ENCODE data around the gene CDKN2AIP.
"Not testable (repeated sequence)": the region's sequence is repeated elsewhere in the genome, so short reads cannot be mapped to it uniquely, and the experiment has no call there.

The CDKN2AIP gene

GRCh38 chr4:183416879-183417755 lies 27.3 kb upstream of the CDKN2AIP start:
- no peak for DNase-seq

DNA sequence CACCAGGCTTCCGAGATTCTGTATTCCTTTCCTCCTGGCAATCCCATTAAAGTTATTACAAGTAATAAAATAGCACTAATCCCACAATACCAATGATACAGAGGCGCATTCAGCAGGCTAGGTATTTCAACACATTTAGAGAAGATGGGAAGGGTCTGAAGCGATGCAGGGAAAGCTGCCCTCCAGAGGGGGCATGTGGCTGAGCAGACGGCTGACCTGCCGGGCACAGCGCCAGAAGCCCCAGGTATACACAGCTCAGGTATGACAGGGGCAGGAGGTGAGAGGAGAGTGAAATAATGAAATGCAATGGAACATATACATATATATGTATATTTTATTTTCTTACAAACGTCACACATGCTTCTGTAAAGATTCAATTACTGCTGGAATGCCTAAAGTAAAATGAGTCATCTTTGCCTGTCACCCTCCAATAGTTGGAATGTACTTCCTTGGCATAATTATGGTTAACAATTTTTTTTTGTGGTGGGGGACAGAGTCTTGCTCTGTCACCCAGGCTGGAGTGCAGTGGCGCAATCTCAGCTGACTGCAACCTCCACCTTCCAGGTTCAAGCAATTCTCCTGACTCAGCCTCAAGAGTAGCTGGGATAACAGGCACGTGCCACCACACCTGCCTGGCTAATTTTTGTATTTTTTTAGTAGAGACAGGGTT lies 21.3 kb upstream of the CDKN2AIP start:
- no peak for DNase-seq

GRCh38 chr4:183424109-183424744 lies 20.2 kb upstream of the CDKN2AIP start:
- no peak for DNase-seq

GRCh38 chr4:183426507-183426906 lies 17.9 kb upstream of the CDKN2AIP start:
- DNase-seq: no peak

DNA sequence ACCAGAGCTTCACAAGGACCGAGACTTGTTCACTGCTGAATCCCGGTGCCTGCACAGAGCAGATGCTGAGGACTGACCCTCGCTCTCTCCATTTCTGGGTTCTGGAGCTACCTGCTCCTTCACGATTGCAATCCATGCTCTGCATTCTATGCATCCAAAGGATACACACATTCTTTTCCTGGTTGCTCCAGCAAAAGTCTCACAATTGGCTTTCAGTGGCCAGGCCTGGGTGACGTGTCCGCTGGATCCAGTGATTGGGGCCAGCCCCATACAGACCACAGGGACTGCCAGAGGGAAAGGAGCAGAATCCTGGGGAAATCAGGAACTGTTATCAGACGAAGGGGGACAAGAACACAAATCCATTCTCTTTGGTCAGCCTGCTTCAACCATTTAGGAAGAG lies 14.9 kb upstream of the CDKN2AIP start:
- DNase-seq: no peak

DNA sequence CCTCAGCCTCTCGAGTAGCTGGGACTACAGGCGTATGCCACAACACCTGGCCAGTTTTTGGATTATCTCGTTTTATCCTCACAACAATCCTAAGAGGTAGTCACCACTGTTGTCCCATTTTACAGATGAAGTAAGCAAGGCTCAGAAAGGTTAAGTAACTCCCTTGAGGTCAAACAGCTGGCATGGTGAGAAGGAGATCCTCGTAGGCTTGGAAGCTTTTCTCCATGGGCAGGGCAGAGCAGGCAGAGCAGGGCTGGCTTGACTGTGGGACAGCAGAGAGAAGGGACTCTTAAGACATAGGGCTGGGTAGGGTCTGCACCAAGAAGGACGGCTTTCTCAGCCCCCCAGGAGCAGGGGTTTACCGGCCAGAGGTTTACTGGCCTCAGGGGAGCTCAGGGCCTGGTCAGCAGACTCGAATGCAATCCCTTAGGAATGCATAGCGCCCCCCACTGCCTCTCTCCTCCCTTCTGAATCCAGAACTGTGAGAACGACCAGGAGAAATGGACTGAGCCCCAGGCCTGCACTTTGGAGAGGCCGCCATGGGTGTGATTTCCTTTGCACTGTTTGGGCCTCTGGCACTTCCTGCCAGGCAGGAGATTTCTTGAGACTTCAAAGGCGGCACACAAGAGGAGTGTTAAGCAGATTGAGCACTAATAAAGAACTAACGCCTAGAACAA lies 14.0 kb upstream of the CDKN2AIP start:
- no peak for DNase-seq

DNA sequence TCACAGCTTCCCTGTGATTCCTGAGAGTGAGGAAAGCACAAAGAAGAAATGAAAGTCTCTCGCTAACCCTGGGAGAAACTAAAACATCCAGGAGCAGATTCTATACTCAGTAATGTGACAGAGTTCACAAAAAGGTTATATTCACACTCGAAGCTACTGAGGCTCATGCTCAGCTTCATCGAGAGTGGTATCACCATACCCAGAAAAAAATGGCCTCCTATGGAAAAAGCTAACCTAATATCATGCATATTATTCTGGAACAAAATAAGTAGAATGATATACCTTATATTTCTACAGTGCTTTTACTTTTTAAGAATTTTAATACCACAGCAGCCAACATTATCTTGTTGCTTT lies 13.5 kb upstream of the CDKN2AIP start:
- no peak for DNase-seq

GRCh38 chr4:183431614-183432013 lies 12.8 kb upstream of the CDKN2AIP start:
- DNase-seq: no peak

GRCh38 chr4:183433183-183433582 lies 11.3 kb upstream of the CDKN2AIP start:
- not testable (repeated sequence) for DNase-seq

GRCh38 chr4:183434264-183434663 lies 10.2 kb upstream of the CDKN2AIP start:
- DNase-seq: no peak

DNA sequence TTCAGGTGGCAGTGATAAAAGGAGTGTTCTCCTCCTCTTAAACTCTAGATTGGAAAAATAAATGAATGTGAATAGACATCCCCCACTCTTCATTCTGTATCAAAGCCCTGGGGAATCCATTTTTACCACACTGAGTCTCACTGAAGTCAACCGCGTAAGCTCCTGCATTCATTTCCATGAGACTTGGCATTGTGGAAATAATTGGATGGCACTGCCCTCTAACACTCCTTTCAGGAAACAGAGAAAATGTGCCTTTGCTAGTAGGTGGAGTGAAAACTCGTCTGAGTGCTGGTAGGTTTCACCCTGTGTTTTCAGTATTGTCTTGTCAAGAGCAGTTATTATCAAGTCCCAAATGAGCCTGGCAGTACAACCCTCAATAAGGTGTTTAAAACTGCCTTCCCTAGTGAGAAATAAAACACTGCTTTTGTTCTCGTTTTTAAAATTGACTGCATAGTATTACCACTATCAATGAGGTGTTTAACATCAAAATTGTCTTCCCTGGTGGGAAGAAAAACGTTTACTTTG lies 9.7 kb upstream of the CDKN2AIP start:
- no peak for DNase-seq

DNA sequence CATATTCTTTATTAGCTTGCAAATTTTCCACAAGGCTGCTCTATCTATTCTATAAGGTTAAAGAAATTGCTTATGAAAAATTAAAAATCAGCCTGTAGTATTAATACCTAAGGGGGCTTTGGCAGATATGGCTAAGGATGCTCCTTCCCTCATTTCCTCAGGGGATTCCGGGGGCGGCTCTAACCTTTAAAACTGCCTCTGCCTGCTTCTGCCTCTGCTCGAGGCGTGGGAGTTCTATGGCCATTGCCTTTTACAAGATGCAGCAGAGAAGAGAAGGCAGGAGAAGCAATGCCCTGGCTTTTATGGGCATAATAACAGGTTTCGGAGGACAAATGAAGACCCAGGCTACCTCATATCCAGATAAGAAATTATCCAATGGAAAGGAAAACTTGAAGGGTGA lies 8.6 kb upstream of the CDKN2AIP start:
- DNase-seq: no peak

DNA sequence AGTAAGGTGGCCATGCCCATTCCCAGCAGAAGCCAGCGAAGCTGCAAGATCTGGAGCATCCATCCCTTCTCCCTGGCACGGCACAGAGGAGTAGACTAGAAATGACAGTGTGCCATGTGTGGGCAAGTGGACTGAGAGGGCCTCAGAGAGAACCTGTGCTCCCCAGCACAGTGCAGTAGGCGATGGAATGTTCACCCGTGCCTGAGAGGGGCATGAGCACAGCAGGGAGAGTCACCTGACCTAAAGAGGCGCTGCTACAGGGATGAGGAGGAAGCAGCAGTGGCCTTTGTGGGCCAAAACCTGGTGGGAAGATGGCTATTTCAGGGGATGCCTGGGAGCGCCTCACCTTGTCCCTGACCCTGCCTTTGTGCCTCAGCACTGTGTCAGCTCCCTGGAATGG lies 8.0 kb upstream of the CDKN2AIP start:
- DNase-seq: no peak

- DNase-seq: no peak
Measured at GRCh38 chr4:183437452-183437851, 7.0 kb upstream of the CDKN2AIP start.

- DNase-seq: no peak
Measured at GRCh38 chr4:183438458-183439113, 5.8 kb upstream of the CDKN2AIP start.

GRCh38 chr4:183441276-183441675 lies 3.2 kb upstream of the CDKN2AIP start:
- DNase-seq: no peak

DNA sequence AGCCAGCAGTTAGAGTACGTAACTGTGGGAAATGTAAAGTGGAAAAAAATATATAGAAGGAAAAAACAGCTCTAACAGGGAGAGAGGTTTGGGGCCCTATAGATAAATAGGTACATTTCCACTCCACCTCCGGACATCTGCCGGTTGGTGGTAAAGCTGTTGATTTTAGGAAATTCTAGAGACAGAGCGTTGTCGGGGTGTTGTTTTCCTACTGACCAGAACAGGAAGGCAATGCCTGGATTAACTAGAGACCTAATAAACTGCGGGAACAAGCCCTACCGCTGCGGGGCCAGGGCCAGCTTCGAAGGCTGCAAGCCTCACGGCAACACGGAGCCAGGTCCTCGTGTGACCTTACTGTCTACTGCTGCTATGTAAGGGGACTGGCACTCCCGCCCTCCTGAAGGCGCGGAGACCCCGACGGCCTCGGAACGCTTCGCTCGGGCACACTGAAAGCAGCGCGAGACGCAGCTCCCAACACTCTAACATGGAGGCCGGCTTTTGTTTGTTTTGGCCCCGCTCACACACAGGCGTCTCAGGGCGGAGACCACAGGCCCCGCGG lies 702 bp upstream of the CDKN2AIP start:
- DNase-seq: peak in 1 of 2 experiments; percentile 38

DNA sequence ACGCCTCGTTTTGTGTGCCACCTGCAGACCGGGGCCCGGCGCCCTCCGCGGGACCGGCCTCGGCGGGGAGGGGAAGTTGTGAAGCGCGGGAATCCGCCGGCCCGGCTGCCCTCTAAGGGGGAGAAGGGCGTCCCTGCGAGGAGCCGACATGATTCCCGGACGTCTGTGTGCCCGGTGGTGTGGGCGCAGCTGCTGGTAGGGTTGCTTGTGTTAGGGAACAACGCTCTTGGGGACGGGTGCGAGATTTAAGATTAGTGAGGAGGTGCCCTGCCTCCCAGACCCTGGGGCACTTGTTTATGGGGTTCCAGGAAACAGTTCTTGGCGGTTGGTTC lies 627 bp downstream of the CDKN2AIP start:
- DNase-seq: no peak

GRCh38 chr4:183447646-183448045 lies 3.2 kb downstream of the CDKN2AIP start:
- DNase-seq: no peak

DNA sequence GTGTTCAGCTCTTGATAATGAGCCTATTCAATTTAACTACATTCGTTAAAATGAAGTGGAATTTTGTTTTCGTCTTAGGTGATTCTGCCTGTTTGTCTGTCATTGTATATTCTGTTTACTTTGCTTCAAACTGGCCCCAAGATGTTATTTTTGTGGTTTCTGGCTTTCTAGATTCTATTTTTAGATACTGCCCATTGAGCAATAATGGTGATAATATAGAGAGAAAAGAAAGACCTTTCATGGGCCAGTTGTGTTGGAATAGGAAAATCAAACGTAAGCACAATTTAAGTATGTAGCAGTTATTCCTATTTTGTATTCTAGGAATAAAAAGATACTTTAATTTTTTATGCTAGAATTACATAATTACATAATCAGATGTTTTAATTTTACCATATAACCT lies 4.0 kb downstream of the CDKN2AIP start:
- no peak for DNase-seq

DNA sequence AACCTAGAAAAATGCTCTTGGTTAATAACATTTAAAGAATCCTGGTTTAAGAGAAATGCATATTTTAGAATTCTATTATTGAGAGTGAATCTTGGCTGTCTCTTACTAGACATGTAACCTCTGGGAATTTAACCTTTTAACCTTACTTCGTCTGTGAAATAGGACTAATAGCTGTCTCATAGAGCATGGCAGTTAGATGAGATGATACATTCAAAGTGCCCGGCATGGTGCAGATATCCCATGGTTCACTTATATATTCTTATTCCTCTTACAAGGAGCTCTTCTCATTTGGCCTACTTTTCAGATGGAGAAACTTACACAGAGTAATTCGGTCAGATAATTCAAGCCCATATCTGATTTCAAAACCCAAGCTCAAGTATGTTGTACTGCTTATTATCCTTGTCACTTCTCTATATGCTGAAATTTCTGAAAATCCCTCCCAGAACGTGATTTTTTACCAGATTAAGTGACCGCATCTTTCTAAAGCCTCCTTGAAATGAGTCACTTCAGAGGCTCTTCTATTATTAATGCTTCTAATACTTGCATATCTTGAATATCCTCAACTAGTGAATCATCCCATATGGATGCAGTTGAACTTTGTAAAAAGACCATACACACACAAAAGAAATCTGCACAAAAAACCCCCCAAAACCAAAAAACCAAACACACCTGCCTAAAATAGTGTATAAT lies 4.9 kb downstream of the CDKN2AIP start:
- no peak for DNase-seq

DNA sequence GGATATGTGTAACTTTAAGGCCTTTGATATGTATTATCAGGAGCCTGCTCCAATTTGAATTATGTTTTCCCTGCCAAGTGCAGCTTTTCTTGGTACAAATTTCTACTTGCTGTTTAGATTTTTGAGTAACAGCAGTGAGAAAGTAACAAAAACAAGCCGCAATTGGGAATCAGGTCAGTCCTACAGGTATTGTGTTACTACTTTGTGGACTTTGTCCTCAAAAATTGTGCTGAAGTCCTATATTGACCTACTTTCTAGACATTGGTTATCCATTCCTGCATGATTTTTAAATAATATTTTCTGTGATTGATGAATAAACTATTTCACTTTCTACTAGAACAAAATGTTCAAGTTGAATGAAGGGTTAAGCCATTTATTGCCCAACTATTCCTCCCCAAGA lies 5.7 kb downstream of the CDKN2AIP start:
- no peak for DNase-seq

All from NCI-H187 (cell line).